H9 (cell line): ENCODE measurements around the gene PCNX4. TPM values are rescaled to one million over a fixed set of nuclear protein-coding genes. Genes with fewer than 3 reads are reported as not detected.

Experiments
- DNase-seq: peaks from one replicate; pipeline ENCODE4 v3.0.0-alpha.2; 2017
- H2AFZ ChIP-seq: one replicate; pipeline ENCODE4 v1.6.1; 2013; ENCODE audit warnings: mild to moderate bottlenecking, low read length, control low read depth, moderate library complexity
- H2AK5ac ChIP-seq: 2 replicates; pipeline ENCODE4 v1.6.1; 2013; ENCODE audit warnings: low read length, control low read depth, mixed read lengths; ENCODE audit not compliant: insufficient read length
- H2BK120ac ChIP-seq: one replicate; pipeline ENCODE4 v1.6.1; 2013; ENCODE audit warnings: low read depth, mild to moderate bottlenecking, low read length, control low read depth, inconsistent platforms; ENCODE audit not compliant: poor library complexity, severe bottlenecking
- H2BK12ac ChIP-seq: 2 replicates; pipeline ENCODE4 v1.6.1; 2013; ENCODE audit warnings: low read length, control low read depth, mixed read lengths, low read depth; ENCODE audit not compliant: insufficient read length
- H2BK15ac ChIP-seq: 2 replicates; pipeline ENCODE4 v1.6.1; 2013; ENCODE audit warnings: low read depth, low read length, control low read depth
- H2BK20ac ChIP-seq: one replicate; pipeline ENCODE4 v1.6.1; 2013; ENCODE audit warnings: low read depth, mild to moderate bottlenecking, low read length, control low read depth, inconsistent platforms; ENCODE audit not compliant: poor library complexity, severe bottlenecking
- H2BK5ac ChIP-seq: 2 replicates; pipeline ENCODE4 v1.6.1; 2013; ENCODE audit warnings: low read length, control low read depth, mixed read lengths; ENCODE audit not compliant: insufficient read length
- H3K14ac ChIP-seq: 2 replicates; pipeline ENCODE4 v1.6.1; 2013; ENCODE audit warnings: low read length, control low read depth; ENCODE audit not compliant: insufficient read depth
- H3K18ac ChIP-seq: 2 replicates; pipeline ENCODE4 v1.6.1; 2013; ENCODE audit warnings: low read depth, mild to moderate bottlenecking, mixed read lengths, low read length, control low read depth; ENCODE audit not compliant: insufficient read length
- H3K23ac ChIP-seq: 2 replicates; pipeline ENCODE4 v1.6.1; 2013; ENCODE audit warnings: low read length, control low read depth, mixed read lengths, low read depth; ENCODE audit not compliant: insufficient read length
- H3K23me2 ChIP-seq: 2 replicates; pipeline ENCODE4 v1.6.1; 2013; ENCODE audit warnings: low read depth, mild to moderate bottlenecking, mixed read lengths, low read length, control low read depth; ENCODE audit not compliant: insufficient read length, poor library complexity, severe bottlenecking
- H3K27ac ChIP-seq: 2 replicates; pipeline ENCODE4 v1.5.1; 2013; ENCODE audit warnings: low read length, control low read depth, mixed read lengths, low read depth; ENCODE audit not compliant: insufficient read length
- H3K27me3 ChIP-seq: 2 replicates; pipeline ENCODE4 v1.6.1; 2013; ENCODE audit warnings: low read length, control low read depth, inconsistent platforms; ENCODE audit not compliant: insufficient read depth
- H3K4ac ChIP-seq: 2 replicates; pipeline ENCODE4 v1.6.1; 2013; ENCODE audit warnings: low read depth, mild to moderate bottlenecking, control low read depth, inconsistent platforms, low read length, moderate library complexity
- H3K4me1 ChIP-seq: 2 replicates; pipeline ENCODE4 v1.6.1; 2013; ENCODE audit warnings: low read length, control low read depth, inconsistent platforms; ENCODE audit not compliant: insufficient read depth
- H3K4me2 ChIP-seq: 2 replicates; pipeline ENCODE4 v1.6.1; 2013; ENCODE audit warnings: low read length, control low read depth, mixed read lengths; ENCODE audit not compliant: insufficient read length, insufficient read depth
- H3K56ac ChIP-seq: 2 replicates; pipeline ENCODE4 v1.6.1; 2013; ENCODE audit warnings: low read depth, mild to moderate bottlenecking, mixed read lengths, low read length, control low read depth; ENCODE audit not compliant: insufficient read length
- H3K79me1 ChIP-seq: 2 replicates; pipeline ENCODE4 v1.6.1; 2013; ENCODE audit warnings: low read depth, mild to moderate bottlenecking, moderate library complexity, low read length, control low read depth, inconsistent platforms; ENCODE audit not compliant: insufficient read depth, poor library complexity, severe bottlenecking
- H3K79me2 ChIP-seq: 2 replicates; pipeline ENCODE4 v1.6.1; 2013; ENCODE audit warnings: low read length, control low read depth, inconsistent platforms; ENCODE audit not compliant: insufficient read depth
- H3K9ac ChIP-seq: 2 replicates; pipeline ENCODE4 v1.6.1; 2013; ENCODE audit warnings: low read length, control low read depth, mixed read lengths; ENCODE audit not compliant: insufficient read length; ENCODE audit errors: extremely low read depth
- H3K9me3 ChIP-seq: one replicate; pipeline ENCODE4 v1.6.1; 2013; ENCODE audit warnings: low read depth, low read length, inconsistent platforms; ENCODE audit not compliant: control insufficient read depth
- H3T11ph ChIP-seq: one replicate; pipeline ENCODE4 v1.6.1; 2013; ENCODE audit warnings: mild to moderate bottlenecking, low read length, control low read depth, inconsistent platforms
- H4K20me1 ChIP-seq: one replicate; pipeline ENCODE4 v1.6.1; 2013; ENCODE audit not compliant: control insufficient read depth, insufficient read length, insufficient read depth
- H4K5ac ChIP-seq: 2 replicates; pipeline ENCODE4 v1.6.1; 2013; ENCODE audit warnings: low read depth, mild to moderate bottlenecking, mixed read lengths, low read length, control low read depth; ENCODE audit not compliant: insufficient read length
- H4K8ac ChIP-seq: replicated peaks from 2 replicates; pipeline ENCODE4 v1.6.1; 2013; ENCODE audit warnings: low read length, control low read depth, mixed read lengths, low read depth; ENCODE audit not compliant: insufficient read length
- H4K91ac ChIP-seq: 2 replicates; pipeline ENCODE4 v1.6.1; 2013; ENCODE audit warnings: low read depth, mild to moderate bottlenecking, moderate library complexity, mixed read lengths, low read length, control low read depth; ENCODE audit not compliant: insufficient read length
- H3K27ac Mint-ChIP-seq, 3 experiments: 2 replicates in 2 of 3; 3 replicates in 1 of 3; pipeline ENCODE4 v1.8.0; 2020 to 2021; ENCODE audit warnings: mixed read lengths in 3 of 3, mild to moderate bottlenecking in 1 of 3, moderate library complexity in 1 of 3
- H3K27me3 Mint-ChIP-seq: 2 replicates; pipeline ENCODE4 v1.8.0; 2021; ENCODE audit warnings: low read depth, mild to moderate bottlenecking, moderate library complexity, mixed read lengths
- H3K36me3 Mint-ChIP-seq, 3 experiments: 2 replicates in 2 of 3; 3 replicates in 1 of 3; pipeline ENCODE4 v1.8.0; 2020 to 2021; ENCODE audit warnings: low read depth in 3 of 3, mixed read lengths in 3 of 3; ENCODE audit not compliant: insufficient read depth in 1 of 3
- H3K4me1 Mint-ChIP-seq, 2 experiments: 2 replicates each; pipeline ENCODE4 v1.8.0; 2020; ENCODE audit warnings: mixed read lengths in 2 of 2
- H3K4me3 Mint-ChIP-seq, 2 experiments: 2 replicates in 1 of 2; 3 replicates in 1 of 2; pipeline ENCODE4 v1.8.0; 2020 to 2021; ENCODE audit warnings: mild to moderate bottlenecking in 2 of 2, mixed read lengths in 2 of 2, moderate library complexity in 1 of 2
- H3K9me3 Mint-ChIP-seq, 2 experiments: 2 replicates in 1 of 2; 3 replicates in 1 of 2; pipeline ENCODE4 v1.8.0; 2020; ENCODE audit warnings: mild to moderate bottlenecking in 2 of 2, mixed read lengths in 2 of 2, moderate library complexity in 1 of 2
- total RNA-seq: library from RNA; stranded (reverse); gene quantifications from 2 replicates; pipeline ENCODE4 v1.2.1, GENCODE V29; 2021
- TF ChIP-seq, protein P1 (sequence below): fragments of 200-600 bp; sonication (generic); conservative IDR thresholded peaks from 3 replicates; pipeline ENCODE4 v1.8.0; 2021; ENCODE audit warnings: antibody characterized with exemption, mild to moderate bottlenecking

PCNX4 gene
- total RNA-seq, 1 experiment from 2014 or later, result 40.0 TPM

DNA sequence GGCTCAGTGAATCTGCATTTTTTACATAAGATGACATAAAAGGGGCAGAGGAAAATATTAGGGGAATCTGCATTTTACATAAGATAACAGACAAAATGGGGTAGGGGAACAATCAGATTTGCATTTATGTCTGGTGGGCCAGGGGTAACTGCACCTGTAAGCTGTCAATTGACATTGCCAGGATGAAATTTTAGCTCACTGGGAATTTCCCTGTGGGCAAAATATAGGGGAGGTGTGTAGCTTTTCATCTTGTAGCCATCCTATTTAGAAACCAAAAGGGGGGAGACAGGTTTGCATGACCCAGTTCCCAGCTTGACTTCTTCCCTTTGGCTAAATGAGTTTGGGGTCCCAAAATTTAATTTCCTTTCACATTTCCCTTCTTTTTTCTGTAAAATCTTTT is 3.5 kb downstream of the PCNX4 start:
- Histone ChIP-seq H3K14ac (no peak overlapping the region), H3K23ac (no peak overlapping the region), H3K18ac (no peak overlapping the region), H3K79me1 (peaks cover 10% of the 10 kb centered on the region), H3K56ac (no peak overlapping the region), H3K4ac (no peak overlapping the region), H2BK120ac (no peak overlapping the region), H3K79me2 (peaks cover 15% of the 10 kb centered on the region; the same call in 1 of the 2 replicates), H3T11ph (no peak overlapping the region), H3K9ac (no peak overlapping the region), H3K4me2 (no peak overlapping the region), H2AK5ac (no peak overlapping the region), H2BK20ac (no peak overlapping the region), H4K20me1 (no peaks in the 10 kb centered on the region), H3K9me3 (no peaks in the 10 kb centered on the region), H2AFZ (no peak overlapping the region), H2BK5ac (no peak overlapping the region), H4K8ac (no peak overlapping the region), H3K23me2 (peaks cover 10% of the 10 kb centered on the region), H3K27ac (no peak overlapping the region), H3K4me1 (peaks cover 4% of the 10 kb centered on the region; the same call in 1 of the 2 replicates), H4K91ac (no peak overlapping the region), H4K5ac (no peak overlapping the region), H2BK12ac (no peak overlapping the region), H3K27me3 (no peaks in the 10 kb centered on the region), H2BK15ac (no peak overlapping the region)
- Mint-ChIP-seq H3K27ac (peak overlapping the region in 2 of 3 experiments; percentile 2 to 52; a peak in 3 of 7 replicates), H3K9me3 (peaks cover 0 to 2% of the 10 kb centered on the region in 2 experiments; a peak in 2 of 5 replicates), H3K4me3 (no peak overlapping the region; a peak in 2 of 5 replicates), H3K27me3 (no peaks in the 10 kb centered on the region), H3K36me3 (peaks cover 16 to 19% (median 17%) of the 10 kb centered on the region in 3 experiments), H3K4me1 (peaks cover 29 to 31% of the 10 kb centered on the region in 2 experiments)
- TF ChIP-seq, protein P1, sequence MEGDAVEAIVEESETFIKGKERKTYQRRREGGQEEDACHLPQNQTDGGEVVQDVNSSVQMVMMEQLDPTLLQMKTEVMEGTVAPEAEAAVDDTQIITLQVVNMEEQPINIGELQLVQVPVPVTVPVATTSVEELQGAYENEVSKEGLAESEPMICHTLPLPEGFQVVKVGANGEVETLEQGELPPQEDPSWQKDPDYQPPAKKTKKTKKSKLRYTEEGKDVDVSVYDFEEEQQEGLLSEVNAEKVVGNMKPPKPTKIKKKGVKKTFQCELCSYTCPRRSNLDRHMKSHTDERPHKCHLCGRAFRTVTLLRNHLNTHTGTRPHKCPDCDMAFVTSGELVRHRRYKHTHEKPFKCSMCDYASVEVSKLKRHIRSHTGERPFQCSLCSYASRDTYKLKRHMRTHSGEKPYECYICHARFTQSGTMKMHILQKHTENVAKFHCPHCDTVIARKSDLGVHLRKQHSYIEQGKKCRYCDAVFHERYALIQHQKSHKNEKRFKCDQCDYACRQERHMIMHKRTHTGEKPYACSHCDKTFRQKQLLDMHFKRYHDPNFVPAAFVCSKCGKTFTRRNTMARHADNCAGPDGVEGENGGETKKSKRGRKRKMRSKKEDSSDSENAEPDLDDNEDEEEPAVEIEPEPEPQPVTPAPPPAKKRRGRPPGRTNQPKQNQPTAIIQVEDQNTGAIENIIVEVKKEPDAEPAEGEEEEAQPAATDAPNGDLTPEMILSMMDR, result no peak
- no peak for DNase-seq
